ENCODE results near the gene SEPTIN5.

Gene SEPTIN5

DNA sequence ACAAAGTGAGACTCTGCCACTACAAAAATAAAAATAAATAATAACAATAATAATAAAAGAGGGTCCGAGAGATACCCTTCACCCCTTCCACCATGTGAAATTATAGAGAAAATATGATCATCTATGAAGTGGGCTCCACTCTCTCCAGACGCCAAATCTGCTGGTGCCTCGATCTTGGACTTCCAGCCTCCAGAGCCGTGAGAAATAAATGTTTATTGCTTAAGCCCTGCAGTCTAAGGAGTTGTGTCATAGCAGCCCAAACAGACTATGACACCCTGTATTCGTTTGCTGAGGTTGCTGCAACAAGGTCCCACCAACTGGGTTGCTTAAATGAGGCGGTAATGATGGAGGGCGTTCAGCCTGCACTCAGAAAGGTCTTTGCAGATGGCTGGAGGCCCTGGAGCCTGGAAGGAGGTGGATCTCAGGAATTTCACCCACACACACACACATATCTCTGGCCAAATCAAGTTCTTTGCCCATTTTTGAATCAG lies 7.6 kb upstream of the SEPTIN5 start:
- Histone ChIP-seq H3K14ac (ENCODE audit: low read length) (no peak overlapping the region), H3K79me1 (ENCODE audit: low read length) (no peaks in the 10 kb centered on the region), H3K18ac (ENCODE audit: low read length) (no peak overlapping the region), H2BK12ac (ENCODE audit: low read length) (no peak overlapping the region), H3K4me2 (ENCODE audit: low read length) (no peak overlapping the region), H2BK120ac (ENCODE audit: insufficient read depth, low read length, poor library complexity) (no peak overlapping the region), H3K4me1 (ENCODE audit: control insufficient read depth in 1 of 2, insufficient read depth in 2 of 2, low read length in 2 of 2) (peaks cover 0 to 2% of the 10 kb centered on the region in 2 experiments), H2AK5ac (ENCODE audit: low read length) (no peak overlapping the region), H3K36me3 (ENCODE audit: control insufficient read depth in 1 of 2, insufficient read depth in 2 of 2, low read length in 2 of 2) (no peaks in the 10 kb centered on the region), H3K4me3 (ENCODE audit: low read depth, low read length) (no peak overlapping the region), H3K9me3 (ENCODE audit: insufficient read depth, low read depth, low read length) (peaks cover 2% of the 10 kb centered on the region), H3K27ac (ENCODE audit: low read depth, low read length) (no peak overlapping the region), H3K23ac (ENCODE audit: low read length) (no peak overlapping the region), H4K91ac (ENCODE audit: low read depth, low read length) (no peak overlapping the region), H3K27me3 (ENCODE audit: insufficient read depth, low read length) (peaks cover 2% of the 10 kb centered on the region), H3K79me2 (ENCODE audit: control insufficient read depth, insufficient read depth, low read length, poor library complexity) (no peaks in the 10 kb centered on the region), H4K12ac (ENCODE audit: low read depth, low read length) (no peak overlapping the region), H4K8ac (ENCODE audit: low read depth, low read length) (no peak overlapping the region), H2BK5ac (ENCODE audit: low read depth, low read length, poor library complexity) (no peak overlapping the region), H3K9ac (ENCODE audit: low read length) (no peak overlapping the region), H3K4ac (ENCODE audit: low read depth, low read length) (no peak overlapping the region), H2AFZ (ENCODE audit: insufficient read depth, low read length, poor library complexity) (no peak overlapping the region)
- DNase-seq: peak; percentile 55 to 60
- no CpG with 5 or more reads among the region's 7 CpGs for WGBS (ENCODE audit: extremely low coverage, insufficient coverage, insufficient read length)

- Histone ChIP-seq H3K23ac (ENCODE audit: low read length) (no peak overlapping the region), H3K9me3 (ENCODE audit: insufficient read depth, low read depth, low read length) (peaks cover 2% of the 10 kb centered on the region), H2BK12ac (ENCODE audit: low read length) (no peak overlapping the region), H3K18ac (ENCODE audit: low read length) (no peak overlapping the region), H3K27me3 (ENCODE audit: insufficient read depth, low read length) (peaks cover 2% of the 10 kb centered on the region), H3K27ac (ENCODE audit: low read depth, low read length) (no peak overlapping the region), H4K12ac (ENCODE audit: low read depth, low read length) (no peak overlapping the region), H2AK5ac (ENCODE audit: low read length) (no peak overlapping the region), H2BK5ac (ENCODE audit: low read depth, low read length, poor library complexity) (no peak overlapping the region), H4K91ac (ENCODE audit: low read depth, low read length) (no peak overlapping the region), H3K4me1 (ENCODE audit: control insufficient read depth in 1 of 2, insufficient read depth in 2 of 2, low read length in 2 of 2) (peaks cover 0 to 2% of the 10 kb centered on the region in 2 experiments), H3K9ac (ENCODE audit: low read length) (no peak overlapping the region), H3K79me2 (ENCODE audit: control insufficient read depth, insufficient read depth, low read length, poor library complexity) (no peaks in the 10 kb centered on the region), H3K4ac (ENCODE audit: low read depth, low read length) (no peak overlapping the region), H3K4me2 (ENCODE audit: low read length) (no peak overlapping the region), H3K4me3 (ENCODE audit: low read depth, low read length) (no peak overlapping the region), H2AFZ (ENCODE audit: insufficient read depth, low read length, poor library complexity) (no peak overlapping the region), H3K36me3 (ENCODE audit: control insufficient read depth in 1 of 2, insufficient read depth in 2 of 2, low read length in 2 of 2) (no peaks in the 10 kb centered on the region), H2BK120ac (ENCODE audit: insufficient read depth, low read length, poor library complexity) (no peak overlapping the region), H3K79me1 (ENCODE audit: low read length) (no peaks in the 10 kb centered on the region), H4K8ac (ENCODE audit: low read depth, low read length) (no peak overlapping the region), H3K14ac (ENCODE audit: low read length) (no peak overlapping the region)
- peak in 1 of 2 donors; percentile 39 for DNase-seq
- WGBS (ENCODE audit: extremely low coverage, insufficient coverage, insufficient read length): no CpG with 5 or more reads among the region's 24 CpGs
Measured at GRCh38 chr22:19707347-19708290, 6.7 kb upstream of the SEPTIN5 start.

DNA sequence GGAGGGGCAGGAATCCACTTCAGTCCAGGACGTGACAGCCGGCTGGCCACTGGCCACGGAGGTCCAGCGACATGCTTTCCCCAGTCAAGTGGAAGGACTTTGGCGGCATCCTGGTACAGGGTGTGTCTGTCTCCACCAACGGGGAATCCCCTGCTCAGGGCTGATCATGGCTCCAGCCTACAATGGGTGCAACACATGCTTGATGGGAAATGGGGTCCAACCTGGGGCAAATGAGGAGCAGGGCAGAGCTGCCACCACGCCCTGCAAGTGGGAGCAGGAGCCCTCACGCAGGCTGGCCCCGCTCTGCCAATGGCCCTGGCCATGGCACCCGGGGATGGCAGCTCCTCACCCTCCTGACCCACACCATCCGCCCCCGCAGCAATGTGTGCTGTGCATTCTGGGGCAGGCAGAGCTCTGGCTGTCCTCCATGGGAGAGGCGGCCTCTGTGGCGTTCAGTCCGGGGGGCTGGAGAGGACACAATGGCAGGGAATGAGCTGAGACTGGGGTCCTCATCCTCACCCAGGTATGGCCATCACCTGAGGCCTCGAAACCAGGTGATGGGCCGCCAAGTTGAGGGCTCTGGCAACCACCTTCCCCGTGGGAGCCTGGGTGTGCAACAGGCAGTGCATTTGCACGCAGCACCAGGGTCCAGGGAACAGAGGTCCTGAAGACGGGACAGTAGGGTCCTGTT lies 5.8 kb upstream of the SEPTIN5 start:
- Histone ChIP-seq H3K9me3 (ENCODE audit: insufficient read depth, low read depth, low read length) (peaks cover 2% of the 10 kb centered on the region), H3K79me2 (ENCODE audit: control insufficient read depth, insufficient read depth, low read length, poor library complexity) (no peaks in the 10 kb centered on the region), H3K4me3 (ENCODE audit: low read depth, low read length) (no peak overlapping the region), H3K14ac (ENCODE audit: low read length) (no peak overlapping the region), H3K23ac (ENCODE audit: low read length) (no peak overlapping the region), H3K36me3 (ENCODE audit: control insufficient read depth in 1 of 2, insufficient read depth in 2 of 2, low read length in 2 of 2) (no peaks in the 10 kb centered on the region), H3K18ac (ENCODE audit: low read length) (no peak overlapping the region), H2BK120ac (ENCODE audit: insufficient read depth, low read length, poor library complexity) (no peak overlapping the region), H2AK5ac (ENCODE audit: low read length) (no peak overlapping the region), H3K27me3 (ENCODE audit: insufficient read depth, low read length) (peaks cover 6% of the 10 kb centered on the region), H3K4ac (ENCODE audit: low read depth, low read length) (no peak overlapping the region), H4K8ac (ENCODE audit: low read depth, low read length) (no peak overlapping the region), H3K9ac (ENCODE audit: low read length) (no peak overlapping the region), H4K12ac (ENCODE audit: low read depth, low read length) (no peak overlapping the region), H4K91ac (ENCODE audit: low read depth, low read length) (no peak overlapping the region), H3K4me1 (ENCODE audit: control insufficient read depth in 1 of 2, insufficient read depth in 2 of 2, low read length in 2 of 2) (peaks cover 0 to 2% of the 10 kb centered on the region in 2 experiments), H3K27ac (ENCODE audit: low read depth, low read length) (no peak overlapping the region), H3K79me1 (ENCODE audit: low read length) (no peaks in the 10 kb centered on the region), H2BK12ac (ENCODE audit: low read length) (no peak overlapping the region), H2BK5ac (ENCODE audit: low read depth, low read length, poor library complexity) (no peak overlapping the region), H3K4me2 (ENCODE audit: low read length) (no peak overlapping the region), H2AFZ (ENCODE audit: insufficient read depth, low read length, poor library complexity) (no peak overlapping the region)
- no peak for DNase-seq
- no CpG with 5 or more reads among the region's 20 CpGs for WGBS (ENCODE audit: extremely low coverage, insufficient coverage, insufficient read length)

GRCh38 chr22:19709063-19709769 lies 5.1 kb upstream of the SEPTIN5 start:
- Histone ChIP-seq H3K79me1 (ENCODE audit: low read length) (no peaks in the 10 kb centered on the region), H2AK5ac (ENCODE audit: low read length) (no peak overlapping the region), H2AFZ (ENCODE audit: insufficient read depth, low read length, poor library complexity) (no peak overlapping the region), H3K36me3 (ENCODE audit: control insufficient read depth in 1 of 2, insufficient read depth in 2 of 2, low read length in 2 of 2) (no peaks in the 10 kb centered on the region), H3K23ac (ENCODE audit: low read length) (no peak overlapping the region), H3K4me2 (ENCODE audit: low read length) (no peak overlapping the region), H3K4ac (ENCODE audit: low read depth, low read length) (no peak overlapping the region), H3K4me1 (ENCODE audit: control insufficient read depth in 1 of 2, insufficient read depth in 2 of 2, low read length in 2 of 2) (peaks cover 0 to 2% of the 10 kb centered on the region in 2 experiments), H2BK12ac (ENCODE audit: low read length) (no peak overlapping the region), H3K4me3 (ENCODE audit: low read depth, low read length) (no peak overlapping the region), H3K9me3 (ENCODE audit: insufficient read depth, low read depth, low read length) (peaks cover 2% of the 10 kb centered on the region), H3K27ac (ENCODE audit: low read depth, low read length) (no peak overlapping the region), H4K8ac (ENCODE audit: low read depth, low read length) (no peak overlapping the region), H3K18ac (ENCODE audit: low read length) (no peak overlapping the region), H3K79me2 (ENCODE audit: control insufficient read depth, insufficient read depth, low read length, poor library complexity) (no peaks in the 10 kb centered on the region), H4K12ac (ENCODE audit: low read depth, low read length) (no peak overlapping the region), H4K91ac (ENCODE audit: low read depth, low read length) (no peak overlapping the region), H3K9ac (ENCODE audit: low read length) (no peak overlapping the region), H3K27me3 (ENCODE audit: insufficient read depth, low read length) (peaks cover 12% of the 10 kb centered on the region), H2BK120ac (ENCODE audit: insufficient read depth, low read length, poor library complexity) (no peak overlapping the region), H2BK5ac (ENCODE audit: low read depth, low read length, poor library complexity) (no peak overlapping the region), H3K14ac (ENCODE audit: low read length) (no peak overlapping the region)
- no CpG with 5 or more reads among the region's 19 CpGs for WGBS (ENCODE audit: extremely low coverage, insufficient coverage, insufficient read length)
- DNase-seq: peak; percentile 69 to 76

All from trophoblast cell (in vitro differentiated cells and primary cell).